ENCODE data around the gene NDRG4. TPM values are rescaled to one million over a fixed set of nuclear protein-coding genes. Genes with fewer than 3 reads are reported as not detected.

The NDRG4 gene
- total and polyA plus RNA-seq, 2 of the 13 experiments (the other 11 are each of a cell fraction or from before 2014, with no cell fraction given) = 1.7 to 2.7 TPM

- TF ChIP-seq ATF5 (CRISPR knock-in tag; IDR thresholded peaks at IDR 0.05; ENCODE audit: low read depth) = no peak
- TF ChIP-seq, protein P1, sequence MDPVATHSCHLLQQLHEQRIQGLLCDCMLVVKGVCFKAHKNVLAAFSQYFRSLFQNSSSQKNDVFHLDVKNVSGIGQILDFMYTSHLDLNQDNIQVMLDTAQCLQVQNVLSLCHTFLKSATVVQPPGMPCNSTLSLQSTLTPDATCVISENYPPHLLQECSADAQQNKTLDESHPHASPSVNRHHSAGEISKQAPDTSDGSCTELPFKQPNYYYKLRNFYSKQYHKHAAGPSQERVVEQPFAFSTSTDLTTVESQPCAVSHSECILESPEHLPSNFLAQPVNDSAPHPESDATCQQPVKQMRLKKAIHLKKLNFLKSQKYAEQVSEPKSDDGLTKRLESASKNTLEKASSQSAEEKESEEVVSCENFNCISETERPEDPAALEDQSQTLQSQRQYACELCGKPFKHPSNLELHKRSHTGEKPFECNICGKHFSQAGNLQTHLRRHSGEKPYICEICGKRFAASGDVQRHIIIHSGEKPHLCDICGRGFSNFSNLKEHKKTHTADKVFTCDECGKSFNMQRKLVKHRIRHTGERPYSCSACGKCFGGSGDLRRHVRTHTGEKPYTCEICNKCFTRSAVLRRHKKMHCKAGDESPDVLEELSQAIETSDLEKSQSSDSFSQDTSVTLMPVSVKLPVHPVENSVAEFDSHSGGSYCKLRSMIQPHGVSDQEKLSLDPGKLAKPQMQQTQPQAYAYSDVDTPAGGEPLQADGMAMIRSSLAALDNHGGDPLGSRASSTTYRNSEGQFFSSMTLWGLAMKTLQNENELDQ (CRISPR knock-in tag; IDR thresholded peaks at IDR 0.05; ENCODE audit: borderline replicate concordance) = no peak
- no peak for TF ChIP-seq KLF16 (CRISPR knock-in tag; IDR thresholded peaks at IDR 0.05)
- no peak for TF ChIP-seq ZNF337 (CRISPR knock-in tag; IDR thresholded peaks at IDR 0.05; ENCODE audit: borderline replicate concordance, low read depth)
- TF ChIP-seq DMAP1 (CRISPR knock-in tag; IDR thresholded peaks at IDR 0.05) = no peak
- TF ChIP-seq, protein P2, sequence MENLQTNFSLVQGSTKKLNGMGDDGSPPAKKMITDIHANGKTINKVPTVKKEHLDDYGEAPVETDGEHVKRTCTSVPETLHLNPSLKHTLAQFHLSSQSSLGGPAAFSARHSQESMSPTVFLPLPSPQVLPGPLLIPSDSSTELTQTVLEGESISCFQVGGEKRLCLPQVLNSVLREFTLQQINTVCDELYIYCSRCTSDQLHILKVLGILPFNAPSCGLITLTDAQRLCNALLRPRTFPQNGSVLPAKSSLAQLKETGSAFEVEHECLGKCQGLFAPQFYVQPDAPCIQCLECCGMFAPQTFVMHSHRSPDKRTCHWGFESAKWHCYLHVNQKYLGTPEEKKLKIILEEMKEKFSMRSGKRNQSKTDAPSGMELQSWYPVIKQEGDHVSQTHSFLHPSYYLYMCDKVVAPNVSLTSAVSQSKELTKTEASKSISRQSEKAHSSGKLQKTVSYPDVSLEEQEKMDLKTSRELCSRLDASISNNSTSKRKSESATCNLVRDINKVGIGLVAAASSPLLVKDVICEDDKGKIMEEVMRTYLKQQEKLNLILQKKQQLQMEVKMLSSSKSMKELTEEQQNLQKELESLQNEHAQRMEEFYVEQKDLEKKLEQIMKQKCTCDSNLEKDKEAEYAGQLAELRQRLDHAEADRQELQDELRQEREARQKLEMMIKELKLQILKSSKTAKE (CRISPR knock-in tag; IDR thresholded peaks at IDR 0.05; ENCODE audit: borderline replicate concordance) = no peak
- TF ChIP-seq RCOR2 (CRISPR knock-in tag; IDR thresholded peaks at IDR 0.05) = no peak
- TF ChIP-seq, protein P3, sequence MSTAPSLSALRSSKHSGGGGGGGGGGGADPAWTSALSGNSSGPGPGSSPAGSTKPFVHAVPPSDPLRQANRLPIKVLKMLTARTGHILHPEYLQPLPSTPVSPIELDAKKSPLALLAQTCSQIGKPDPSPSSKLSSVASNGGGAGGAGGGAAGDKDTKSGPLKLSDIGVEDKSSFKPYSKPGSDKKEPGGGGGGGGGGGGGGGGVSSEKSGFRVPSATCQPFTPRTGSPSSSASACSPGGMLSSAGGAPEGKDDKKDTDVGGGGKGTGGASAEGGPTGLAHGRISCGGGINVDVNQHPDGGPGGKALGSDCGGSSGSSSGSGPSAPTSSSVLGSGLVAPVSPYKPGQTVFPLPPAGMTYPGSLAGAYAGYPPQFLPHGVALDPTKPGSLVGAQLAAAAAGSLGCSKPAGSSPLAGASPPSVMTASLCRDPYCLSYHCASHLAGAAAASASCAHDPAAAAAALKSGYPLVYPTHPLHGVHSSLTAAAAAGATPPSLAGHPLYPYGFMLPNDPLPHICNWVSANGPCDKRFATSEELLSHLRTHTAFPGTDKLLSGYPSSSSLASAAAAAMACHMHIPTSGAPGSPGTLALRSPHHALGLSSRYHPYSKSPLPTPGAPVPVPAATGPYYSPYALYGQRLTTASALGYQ (CRISPR knock-in tag; IDR thresholded peaks at IDR 0.05) = no peak
- TF ChIP-seq, protein P4, sequence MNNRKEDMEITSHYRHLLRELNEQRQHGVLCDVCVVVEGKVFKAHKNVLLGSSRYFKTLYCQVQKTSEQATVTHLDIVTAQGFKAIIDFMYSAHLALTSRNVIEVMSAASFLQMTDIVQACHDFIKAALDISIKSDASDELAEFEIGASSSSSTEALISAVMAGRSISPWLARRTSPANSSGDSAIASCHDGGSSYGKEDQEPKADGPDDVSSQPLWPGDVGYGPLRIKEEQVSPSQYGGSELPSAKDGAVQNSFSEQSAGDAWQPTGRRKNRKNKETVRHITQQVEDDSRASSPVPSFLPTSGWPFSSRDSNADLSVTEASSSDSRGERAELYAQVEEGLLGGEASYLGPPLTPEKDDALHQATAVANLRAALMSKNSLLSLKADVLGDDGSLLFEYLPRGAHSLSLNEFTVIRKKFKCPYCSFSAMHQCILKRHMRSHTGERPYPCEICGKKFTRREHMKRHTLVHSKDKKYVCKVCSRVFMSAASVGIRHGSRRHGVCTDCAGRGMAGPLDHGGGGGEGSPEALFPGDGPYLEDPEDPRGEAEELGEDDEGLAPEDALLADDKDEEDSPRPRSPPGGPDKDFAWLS (CRISPR knock-in tag; IDR thresholded peaks at IDR 0.05; ENCODE audit: borderline replicate concordance) = no peak
- no peak for TF ChIP-seq ZNF333 (CRISPR knock-in tag; IDR thresholded peaks at IDR 0.05; ENCODE audit: borderline replicate concordance)
- no peak for TF ChIP-seq AGO2 (optimal IDR thresholded peaks at IDR 0.05; ENCODE audit: low read depth, low read length)
- TF ChIP-seq, protein P5, sequence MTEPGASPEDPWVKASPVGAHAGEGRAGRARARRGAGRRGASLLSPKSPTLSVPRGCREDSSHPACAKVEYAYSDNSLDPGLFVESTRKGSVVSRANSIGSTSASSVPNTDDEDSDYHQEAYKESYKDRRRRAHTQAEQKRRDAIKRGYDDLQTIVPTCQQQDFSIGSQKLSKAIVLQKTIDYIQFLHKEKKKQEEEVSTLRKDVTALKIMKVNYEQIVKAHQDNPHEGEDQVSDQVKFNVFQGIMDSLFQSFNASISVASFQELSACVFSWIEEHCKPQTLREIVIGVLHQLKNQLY (CRISPR knock-in tag; IDR thresholded peaks at IDR 0.05) = no peak
- no peak for TF ChIP-seq ZNF761 (CRISPR knock-in tag; conservative IDR thresholded peaks at IDR 0.05)
- no peak for TF ChIP-seq ZFP36L1 (CRISPR knock-in tag; IDR thresholded peaks at IDR 0.05)
- ATAC-seq (peak; percentile 63), DNase-seq (ENCODE audit: low spot score) (no peak), FAIRE-seq (no peak)
- no peaks in the 10 kb centered on the region for H3K4me1 ChIP-seq (ENCODE audit: insufficient read depth, low read length)
- no peak overlapping the region for H3K4me3 ChIP-seq (replicated peaks in 1 of 3; ENCODE audit: insufficient read depth in 1 of 3, low read depth in 2 of 3, low read length in 3 of 3)
- intact Hi-C loops (cut with micrococcal nuclease; ENCODE audit: unreplicated experiment) (loop anchor here (5.0 kb wide), 1 partner anchor 466 kb away; no protein-coding TSS in a partner anchor), in situ Hi-C loops (cut with HindIII; ENCODE audit: extremely low pct_ligation_motif_present, low pct_unique_long_range_greater_than_20kb) (loop anchor here (5.0 kb wide), 1 partner anchor 151 kb away; no protein-coding TSS in a partner anchor)
- H3K36me3 ChIP-seq (replicated peaks in 1 of 2; ENCODE audit: control insufficient read depth in 1 of 2, insufficient read depth in 2 of 2, low read length in 2 of 2) = no peaks in the 10 kb centered on the region
- H3K27ac ChIP-seq (ENCODE audit: extremely low read length, insufficient read depth, low read length) = no peak overlapping the region
- H2AFZ ChIP-seq (ENCODE audit: low read length) = no peak overlapping the region
- CTCF ChIA-PET (ENCODE audit: low intra/inter-chr PET ratio, low total read pairs) = interaction anchor here (2.1 to 5.0 kb wide), 3 partner anchors 52 to 189 kb away, joined by 12 to 66 read pairs (median 18); no protein-coding TSS in a partner anchor
- H3K79me2 ChIP-seq (ENCODE audit: insufficient read depth, low read length) = no peaks in the 10 kb centered on the region
- BruUV-seq (replicated peaks) = no TSS peak
- H3K27me3 ChIP-seq (ENCODE audit: control insufficient read depth in 1 of 2, insufficient read depth in 2 of 2, low read length in 2 of 2) = peaks cover 2 to 14% of the 10 kb centered on the region in 2 experiments; a peak in 3 of 5 replicates
- no peaks in the 10 kb centered on the region for H3K9me3 ChIP-seq (ENCODE audit: low read length)
- POLR2A ChIA-PET = interaction anchor here (1.1 kb wide), 1 partner anchor 151 kb away, joined by 4 read pairs; no protein-coding TSS in a partner anchor
- no peak overlapping the region for H3K9ac ChIP-seq (ENCODE audit: insufficient read depth, low read depth, low read length)
- H3K4me2 ChIP-seq (ENCODE audit: low read depth, low read length) = no peak overlapping the region
- WGBS (ENCODE audit: low lambda C conversion rate) = 3% methylated on average over 3 of the region's 3 CpGs
- H4K20me1 ChIP-seq (ENCODE audit: insufficient read depth, low read length) = peaks cover 3% of the 10 kb centered on the region; the same call in 1 of the 2 replicates
Measured at GRCh38 chr16:58488531-58488930, 11.4 kb upstream of the NDRG4 start.
